Measurements from ENCODE around the gene SLC9A8.
"Not testable (repeated sequence)": the region's sequence is repeated elsewhere in the genome, so short reads cannot be mapped to it uniquely, and the experiment has no call there.

Gene SLC9A8

GRCh38 chr20:49812507-49813304 is at the start of gene SLC9A8:
Gene SLC9A8 (plus strand): TSS chr20:49812828. CDS start chr20:49812923, 95 bp downstream.
- peak; percentile 82 for DNase-seq

GRCh38 chr20:49762940-49763766 is 49.5 kb upstream of the SLC9A8 start:
- no peak for DNase-seq

- no peak for DNase-seq
These were observed 47.3 kb upstream of the SLC9A8 start for GRCh38 chr20:49765413-49765736.

- no peak for DNase-seq
These were observed 46.6 kb upstream of the SLC9A8 start for GRCh38 chr20:49765846-49766541.

- no peak for DNase-seq
These were observed 45.6 kb upstream of the SLC9A8 start for GRCh38 chr20:49766979-49767521.

- DNase-seq: no peak
These were observed 44.2 kb upstream of the SLC9A8 start for GRCh38 chr20:49768204-49769047.

- no peak for DNase-seq
These were observed 43.5 kb upstream of the SLC9A8 start for GRCh38 chr20:49769048-49769581.

- DNase-seq: no peak
These were observed 42.0 kb upstream of the SLC9A8 start for GRCh38 chr20:49770634-49771033.

GRCh38 chr20:49774213-49774612 is 38.4 kb upstream of the SLC9A8 start:
- not testable (repeated sequence) for DNase-seq

- DNase-seq: no peak
These were observed 37.4 kb upstream of the SLC9A8 start for GRCh38 chr20:49775229-49775693.

- no peak for DNase-seq
These were observed 32.7 kb upstream of the SLC9A8 start for GRCh38 chr20:49779972-49780371.

GRCh38 chr20:49781676-49782075 is 31.0 kb upstream of the SLC9A8 start:
- DNase-seq: no peak

GRCh38 chr20:49782439-49782838 is 30.2 kb upstream of the SLC9A8 start:
- not testable (repeated sequence) for DNase-seq

GRCh38 chr20:49783021-49783995 is 29.3 kb upstream of the SLC9A8 start:
- not testable (repeated sequence) for DNase-seq

- no peak for DNase-seq
These were observed 28.3 kb upstream of the SLC9A8 start for GRCh38 chr20:49784291-49784690.

- no peak for DNase-seq
These were observed 27.3 kb upstream of the SLC9A8 start for GRCh38 chr20:49785149-49785851.

GRCh38 chr20:49785852-49786175 is 26.8 kb upstream of the SLC9A8 start:
- no peak for DNase-seq

- DNase-seq: no peak
These were observed 26.4 kb upstream of the SLC9A8 start for GRCh38 chr20:49786196-49786595.

- no peak for DNase-seq
These were observed 25.8 kb upstream of the SLC9A8 start for GRCh38 chr20:49786668-49787370.

Measured in NCI-H1105 (cell line).